ENCODE data around the gene TSSC4. TPM values are rescaled to one million over a fixed set of nuclear protein-coding genes. Genes with fewer than 3 reads are reported as not detected.
A peak's percentile ranks its signal among the peaks of the same experiment; 100 is the strongest.

Gene TSSC4
- total RNA-seq, 1 experiment from 2014 or later = 25.3 TPM

DNA sequence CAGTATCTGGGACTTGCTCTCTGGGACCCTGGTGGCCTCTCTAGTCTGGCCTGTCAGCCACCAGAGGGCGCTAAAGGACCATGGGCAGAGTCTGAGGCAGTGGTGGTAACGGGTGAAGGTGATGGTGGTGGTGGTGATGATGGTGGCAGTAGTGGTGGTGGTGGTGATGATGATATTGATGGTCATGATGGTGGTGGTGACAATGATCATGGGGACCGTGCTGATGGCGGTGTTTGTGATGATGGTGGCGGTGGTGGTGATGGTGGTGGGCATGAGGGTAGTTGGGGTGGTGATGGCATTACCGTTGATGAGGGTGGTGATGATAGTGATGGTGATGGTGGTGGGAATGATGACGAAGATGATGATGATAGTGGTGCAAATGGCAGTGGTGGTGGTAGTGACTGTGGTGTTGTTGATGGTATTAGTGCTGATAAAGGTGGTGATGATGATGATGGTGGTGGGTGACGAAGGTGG lies 27.8 kb downstream of the TSSC4 start:
- Histone ChIP-seq H2AFZ (ENCODE audit: low read length) (no peak overlapping the region), H4K20me1 (ENCODE audit: insufficient read depth, low read depth, low read length) (no peaks in the 10 kb centered on the region), H3K27ac (ENCODE audit: low read length) (no peak overlapping the region), H3K4me2 (ENCODE audit: low read depth, low read length, poor library complexity, severe bottlenecking) (no peak overlapping the region), H3K36me3 (ENCODE audit: insufficient read depth, low read length) (no peaks in the 10 kb centered on the region), H3K27me3 (ENCODE audit: low read length) (no peaks in the 10 kb centered on the region), H3K9me3 (ENCODE audit: low read length) (no peaks in the 10 kb centered on the region; the same call in 1 of the 2 replicates), H3K9ac (ENCODE audit: low read length) (no peak overlapping the region), H3K9me2 (replicated peaks; ENCODE audit: insufficient read depth, low read length) (no peaks in the 10 kb centered on the region), H3K4me1 (ENCODE audit: low read length) (peaks cover 31% of the 10 kb centered on the region), H3K79me2 (ENCODE audit: low read length) (no peaks in the 10 kb centered on the region), H3K4me3 (ENCODE audit: low read length) (no peak overlapping the region)
- DNase-seq = peak; percentile 93

DNA sequence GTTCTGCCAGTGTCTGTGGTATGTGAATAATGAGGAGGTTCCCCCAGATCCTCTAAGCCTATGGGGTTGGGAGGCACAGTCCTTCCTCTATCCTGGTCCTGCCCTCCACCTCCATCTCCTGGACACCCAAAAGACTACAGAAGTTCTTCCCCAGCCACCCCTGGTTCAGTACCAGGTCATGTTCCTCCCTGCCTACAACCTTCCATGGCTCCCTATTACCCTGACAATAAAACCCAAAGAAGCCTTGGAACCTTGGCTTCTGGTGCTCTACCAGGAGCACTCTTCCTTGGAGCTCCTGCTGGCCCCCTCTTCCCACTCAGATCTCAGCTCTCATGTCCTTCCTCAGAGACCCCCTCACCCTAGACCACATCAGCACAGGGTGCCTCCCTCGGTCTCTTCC lies 30.8 kb downstream of the TSSC4 start:
- Histone ChIP-seq H3K36me3 (ENCODE audit: insufficient read depth, low read length) (no peaks in the 10 kb centered on the region), H3K4me2 (ENCODE audit: low read depth, low read length, poor library complexity, severe bottlenecking) (no peak overlapping the region), H3K9me3 (ENCODE audit: low read length) (no peaks in the 10 kb centered on the region; the same call in 1 of the 2 replicates), H2AFZ (ENCODE audit: low read length) (no peak overlapping the region), H3K27ac (ENCODE audit: low read length) (no peak overlapping the region), H3K4me3 (ENCODE audit: low read length) (no peak overlapping the region), H3K27me3 (ENCODE audit: low read length) (no peaks in the 10 kb centered on the region), H4K20me1 (ENCODE audit: insufficient read depth, low read depth, low read length) (no peaks in the 10 kb centered on the region), H3K79me2 (ENCODE audit: low read length) (no peaks in the 10 kb centered on the region), H3K9me2 (replicated peaks; ENCODE audit: insufficient read depth, low read length) (no peaks in the 10 kb centered on the region), H3K9ac (ENCODE audit: low read length) (no peak overlapping the region), H3K4me1 (ENCODE audit: low read length) (peaks cover 8% of the 10 kb centered on the region)
- no peak for DNase-seq

DNA sequence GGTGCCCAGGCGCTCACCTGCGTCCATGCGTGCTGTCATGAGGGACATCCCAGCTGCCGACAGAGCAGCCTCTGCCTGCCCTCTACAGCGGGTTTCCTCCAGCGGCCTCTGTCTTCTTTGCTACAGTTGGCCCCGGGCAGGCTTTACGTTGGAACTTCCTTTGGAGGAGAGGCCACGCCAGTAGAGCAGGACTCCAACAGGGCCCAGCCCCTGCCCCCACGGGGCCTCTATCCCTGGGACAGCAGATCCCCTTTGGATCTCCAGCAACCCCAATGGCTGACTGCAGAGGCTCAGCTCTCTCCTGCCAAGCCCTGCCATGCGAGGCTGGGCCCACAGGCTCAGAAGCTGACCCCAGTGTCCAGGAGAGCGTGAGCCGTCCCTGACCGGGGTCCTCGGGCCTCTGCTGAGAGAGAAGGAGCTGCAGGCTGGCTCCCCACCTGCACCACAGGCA lies 31.6 kb downstream of the TSSC4 start:
- no peak for DNase-seq
- Histone ChIP-seq H3K9me3 (ENCODE audit: low read length) (no peaks in the 10 kb centered on the region; the same call in 1 of the 2 replicates), H3K79me2 (ENCODE audit: low read length) (no peaks in the 10 kb centered on the region), H3K36me3 (ENCODE audit: insufficient read depth, low read length) (no peaks in the 10 kb centered on the region), H3K4me3 (ENCODE audit: low read length) (no peak overlapping the region), H3K9ac (ENCODE audit: low read length) (no peak overlapping the region), H3K9me2 (replicated peaks; ENCODE audit: insufficient read depth, low read length) (no peaks in the 10 kb centered on the region), H3K27me3 (ENCODE audit: low read length) (no peaks in the 10 kb centered on the region), H3K4me2 (ENCODE audit: low read depth, low read length, poor library complexity, severe bottlenecking) (no peak overlapping the region), H3K4me1 (ENCODE audit: low read length) (peaks cover under 1% of the 10 kb centered on the region), H3K27ac (ENCODE audit: low read length) (no peak overlapping the region), H4K20me1 (ENCODE audit: insufficient read depth, low read depth, low read length) (no peaks in the 10 kb centered on the region), H2AFZ (ENCODE audit: low read length) (no peak overlapping the region)

DNA sequence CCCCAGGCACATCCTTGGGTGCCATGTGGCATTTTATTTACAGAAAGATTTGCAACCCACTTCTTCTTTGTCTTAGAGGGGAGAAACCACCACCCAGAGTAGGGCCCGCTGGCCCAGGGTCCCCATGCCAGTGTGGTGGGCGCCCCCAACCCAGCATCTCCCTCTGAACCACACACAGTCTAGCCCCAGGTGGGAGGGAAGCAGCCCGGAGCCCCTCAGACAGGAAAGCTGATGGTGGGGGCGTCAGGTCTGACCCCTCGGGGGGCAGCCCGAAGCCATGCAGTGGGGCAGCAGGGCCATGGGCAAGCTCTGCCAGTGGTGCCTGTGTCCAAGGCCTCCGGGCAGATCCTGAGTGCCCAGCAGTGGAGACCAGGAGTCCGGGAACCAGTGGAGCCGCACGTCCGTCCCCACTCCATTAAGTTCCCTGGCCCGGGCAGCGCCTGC lies 32.1 kb downstream of the TSSC4 start:
- H3K79me2 ChIP-seq (ENCODE audit: low read length) = no peaks in the 10 kb centered on the region
- no peak for DNase-seq

DNA sequence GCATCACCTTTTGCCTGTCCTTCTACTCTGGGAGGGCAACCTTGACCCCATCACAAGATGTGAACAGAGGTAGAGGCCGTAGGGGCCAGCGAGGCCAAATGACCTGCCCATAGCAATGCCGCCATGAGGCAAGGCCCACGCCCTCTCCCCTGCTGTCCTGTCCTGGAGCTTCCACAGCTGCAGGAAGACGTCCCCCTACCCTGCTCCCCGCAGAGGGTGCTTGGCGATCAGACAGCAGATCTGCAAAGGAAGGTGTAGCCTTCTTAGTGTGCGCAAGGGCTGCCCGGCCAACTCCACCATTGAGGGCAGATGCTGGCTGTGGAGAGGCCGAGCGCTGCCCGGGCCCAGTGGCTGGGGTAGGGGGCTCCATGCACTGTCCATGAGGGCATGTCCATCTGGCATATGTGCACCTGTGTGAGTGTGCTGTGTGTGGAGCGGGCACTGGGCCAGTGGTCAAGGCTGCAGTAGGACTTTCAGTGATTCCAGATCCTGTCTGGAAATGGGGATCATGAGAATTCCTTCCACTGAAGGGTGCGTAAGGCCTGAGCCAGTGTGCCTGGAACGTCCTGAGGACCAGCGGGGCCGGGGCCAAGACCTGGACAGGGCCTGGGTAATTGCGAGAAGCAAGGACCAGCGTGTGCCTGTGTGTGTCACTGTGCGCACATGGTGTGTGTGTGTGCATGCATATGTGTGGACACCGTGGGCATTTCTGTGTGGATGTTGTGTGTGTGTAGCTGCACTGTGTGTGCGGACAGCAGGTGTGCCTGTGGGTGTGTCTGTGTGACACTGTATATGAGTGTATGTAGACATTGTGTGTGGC lies 32.8 kb downstream of the TSSC4 start:
- H3K79me2 ChIP-seq (ENCODE audit: low read length) = no peaks in the 10 kb centered on the region
- H3K9me2 ChIP-seq (replicated peaks; ENCODE audit: insufficient read depth, low read length) = no peaks in the 10 kb centered on the region
- DNase-seq = no peak
- no peaks in the 10 kb centered on the region for H3K27me3 ChIP-seq (ENCODE audit: low read length)
- H3K27ac ChIP-seq (ENCODE audit: low read length) = no peak overlapping the region
- H2AFZ ChIP-seq (ENCODE audit: low read length) = no peak overlapping the region
- H3K4me3 ChIP-seq (ENCODE audit: low read length) = no peak overlapping the region
- no peak overlapping the region for H3K4me2 ChIP-seq (ENCODE audit: low read depth, low read length, poor library complexity, severe bottlenecking)
- no peaks in the 10 kb centered on the region for H3K4me1 ChIP-seq (ENCODE audit: low read length)
- H3K9me3 ChIP-seq (ENCODE audit: low read length) = no peaks in the 10 kb centered on the region; the same call in 1 of the 2 replicates
- no peaks in the 10 kb centered on the region for H4K20me1 ChIP-seq (ENCODE audit: insufficient read depth, low read depth, low read length)
- H3K9ac ChIP-seq (ENCODE audit: low read length) = no peak overlapping the region
- H3K36me3 ChIP-seq (ENCODE audit: insufficient read depth, low read length) = no peaks in the 10 kb centered on the region

More for the DNA sequence above, 32.1 kb downstream of the TSSC4 start:
- Histone ChIP-seq H3K9me3 (ENCODE audit: low read length) (no peaks in the 10 kb centered on the region; the same call in 1 of the 2 replicates), H2AFZ (ENCODE audit: low read length) (no peak overlapping the region), H3K27me3 (ENCODE audit: low read length) (no peaks in the 10 kb centered on the region), H3K4me3 (ENCODE audit: low read length) (no peak overlapping the region), H3K27ac (ENCODE audit: low read length) (no peak overlapping the region), H4K20me1 (ENCODE audit: insufficient read depth, low read depth, low read length) (no peaks in the 10 kb centered on the region), H3K36me3 (ENCODE audit: insufficient read depth, low read length) (no peaks in the 10 kb centered on the region), H3K4me1 (ENCODE audit: low read length) (no peaks in the 10 kb centered on the region), H3K9me2 (replicated peaks; ENCODE audit: insufficient read depth, low read length) (no peaks in the 10 kb centered on the region), H3K9ac (ENCODE audit: low read length) (no peak overlapping the region), H3K4me2 (ENCODE audit: low read depth, low read length, poor library complexity, severe bottlenecking) (no peak overlapping the region)

DNA sequence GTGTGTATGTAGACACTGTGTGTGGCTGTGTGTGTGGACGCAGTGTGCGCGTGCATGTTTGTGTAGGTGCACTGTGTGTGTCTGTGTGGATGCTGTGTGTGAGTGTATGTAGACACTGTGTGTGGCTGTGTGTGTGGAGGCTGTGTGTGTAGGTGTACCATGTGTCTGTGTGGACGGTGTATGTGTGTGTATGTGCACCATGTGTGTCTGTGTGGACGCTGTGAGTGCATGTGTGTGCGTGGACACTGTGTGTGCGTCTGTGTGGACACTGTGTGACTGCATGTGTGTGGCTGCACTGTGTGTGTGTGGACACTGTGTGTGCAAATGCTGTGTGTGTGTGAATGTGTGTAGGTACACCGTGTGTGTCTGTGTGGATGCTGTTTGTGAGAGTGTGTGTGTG lies 33.5 kb downstream of the TSSC4 start:
- H3K4me1 ChIP-seq (ENCODE audit: low read length) = no peaks in the 10 kb centered on the region
- H3K9me3 ChIP-seq (ENCODE audit: low read length) = no peaks in the 10 kb centered on the region; the same call in 1 of the 2 replicates
- DNase-seq = no peak
- H3K27ac ChIP-seq (ENCODE audit: low read length) = no peak overlapping the region
- H3K4me3 ChIP-seq (ENCODE audit: low read length) = no peak overlapping the region
- H2AFZ ChIP-seq (ENCODE audit: low read length) = no peak overlapping the region
- H3K27me3 ChIP-seq (ENCODE audit: low read length) = no peaks in the 10 kb centered on the region
- H3K4me2 ChIP-seq (ENCODE audit: low read depth, low read length, poor library complexity, severe bottlenecking) = no peak overlapping the region
- H3K9me2 ChIP-seq (replicated peaks; ENCODE audit: insufficient read depth, low read length) = no peaks in the 10 kb centered on the region
- no peak overlapping the region for H3K9ac ChIP-seq (ENCODE audit: low read length)
- H4K20me1 ChIP-seq (ENCODE audit: insufficient read depth, low read depth, low read length) = no peaks in the 10 kb centered on the region
- H3K79me2 ChIP-seq (ENCODE audit: low read length) = no peaks in the 10 kb centered on the region
- H3K36me3 ChIP-seq (ENCODE audit: insufficient read depth, low read length) = no peaks in the 10 kb centered on the region

DNA sequence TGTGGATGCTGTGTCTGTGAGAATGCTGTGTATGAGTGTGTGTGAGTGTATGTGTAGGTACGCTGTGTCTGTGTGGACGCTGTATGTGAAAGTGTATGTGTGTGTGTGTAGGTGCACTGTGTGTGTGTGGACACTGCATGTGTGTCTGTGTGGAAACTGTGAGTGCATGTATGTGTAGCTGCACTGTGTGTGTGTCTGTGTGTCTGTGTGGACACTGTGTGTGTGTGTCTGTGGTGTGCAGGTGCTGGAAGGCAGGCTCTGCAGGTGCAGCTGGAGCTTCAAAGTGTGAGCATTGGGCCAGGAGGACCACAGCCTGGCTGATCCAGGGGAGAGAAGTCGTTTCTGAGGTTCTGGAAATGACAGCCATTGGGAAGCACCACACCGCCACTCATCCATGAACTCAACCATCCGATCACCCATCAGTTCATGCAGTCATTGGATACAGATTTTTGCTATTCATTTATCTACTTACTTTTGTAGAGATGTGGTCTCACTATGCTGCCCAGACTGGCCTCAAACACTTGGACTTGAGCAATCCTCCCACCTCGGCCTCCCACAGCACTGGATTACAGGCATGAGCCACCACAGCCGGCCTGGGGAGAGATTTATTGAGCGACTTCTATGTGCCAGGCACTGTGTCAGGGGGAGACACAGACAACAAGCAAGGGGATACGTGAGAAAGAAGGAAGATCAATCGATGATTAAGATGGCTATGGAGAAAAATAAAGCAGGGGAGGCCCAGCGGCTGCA lies 34.1 kb downstream of the TSSC4 start:
- Histone ChIP-seq H3K36me3 (ENCODE audit: insufficient read depth, low read length) (no peaks in the 10 kb centered on the region), H3K9me3 (ENCODE audit: low read length) (no peaks in the 10 kb centered on the region; the same call in 1 of the 2 replicates), H3K27ac (ENCODE audit: low read length) (no peak overlapping the region), H3K79me2 (ENCODE audit: low read length) (no peaks in the 10 kb centered on the region), H3K9me2 (replicated peaks; ENCODE audit: insufficient read depth, low read length) (no peaks in the 10 kb centered on the region), H2AFZ (ENCODE audit: low read length) (no peak overlapping the region), H3K9ac (ENCODE audit: low read length) (no peak overlapping the region), H4K20me1 (ENCODE audit: insufficient read depth, low read depth, low read length) (no peaks in the 10 kb centered on the region), H3K27me3 (ENCODE audit: low read length) (no peaks in the 10 kb centered on the region), H3K4me1 (ENCODE audit: low read length) (no peaks in the 10 kb centered on the region), H3K4me2 (ENCODE audit: low read depth, low read length, poor library complexity, severe bottlenecking) (no peak overlapping the region), H3K4me3 (ENCODE audit: low read length) (no peak overlapping the region)
- no peak for DNase-seq
